ENCODE results near the gene KANSL2. TPM values are rescaled to one million over a fixed set of nuclear protein-coding genes. Genes with fewer than 3 reads are reported as not detected.
"Not testable (repeated sequence)": the region's sequence is repeated elsewhere in the genome, so short reads cannot be mapped to it uniquely, and the experiment has no call there.

The KANSL2 gene
- total RNA-seq, 2 donors from 2014 or later: 53.1 to 53.2 TPM

DNA sequence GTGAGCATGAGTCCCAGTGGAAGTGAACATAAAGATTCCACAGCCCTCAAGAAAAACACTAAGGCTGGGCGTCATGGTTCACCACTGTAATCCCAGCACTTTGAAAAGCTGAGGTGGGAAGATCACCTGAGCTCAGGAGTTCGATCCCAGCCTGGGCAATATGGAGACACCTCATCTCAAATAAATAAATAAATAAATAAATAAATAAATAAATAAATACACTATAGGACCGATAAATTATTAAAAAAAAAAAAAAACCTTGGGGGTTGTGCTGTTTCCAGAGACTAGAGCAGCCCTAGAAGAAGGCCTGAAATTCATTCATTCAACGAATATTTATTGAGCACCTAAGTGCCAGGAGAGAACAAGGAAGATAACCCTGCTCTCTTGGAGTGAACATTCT, 1.5 kb upstream of the KANSL2 start:
- Histone ChIP-seq H3K27me3 (replicated peaks; ENCODE audit: insufficient read depth) (no peaks in the 10 kb centered on the region), H3K9me3 (no peaks in the 10 kb centered on the region), H3K4me1 (replicated peaks) (no peaks in the 10 kb centered on the region), H3K27ac (no peak overlapping the region), H3K36me3 (no peaks in the 10 kb centered on the region), H3K4me3 (no peak overlapping the region)
- intact Hi-C loops (cut with DNase I): no loop called here
- WGBS: 87% methylated on average over 4 of the region's 4 CpGs
- TF ChIP-seq POLR2A (IDR thresholded peaks at IDR 0.05) (no peak), CTCF (IDR thresholded peaks at IDR 0.05) (no peak), POLR2AphosphoS5 (IDR thresholded peaks at IDR 0.05) (no peak)
- no peak for DNase-seq (ENCODE audit: low spot score)

GRCh38 chr12:48682927-48683326, 889 bp upstream of the KANSL2 start:
- Histone ChIP-seq H3K36me3 (no peaks in the 10 kb centered on the region), H3K27ac (no peak overlapping the region), H3K27me3 (replicated peaks; ENCODE audit: insufficient read depth) (no peaks in the 10 kb centered on the region), H3K4me3 (peak overlapping the region; percentile 90 to 93), H3K9me3 (no peaks in the 10 kb centered on the region), H3K4me1 (replicated peaks) (no peaks in the 10 kb centered on the region)
- DNase-seq (ENCODE audit: low spot score): no peak
- intact Hi-C loops (cut with DNase I): loop anchor here (1.0 kb wide), 1 partner anchor 33 kb away; the partner anchor contains the start of gene CCNT1
- no peak for TF ChIP-seq POLR2A (IDR thresholded peaks at IDR 0.05)
- no peak for TF ChIP-seq CTCF (IDR thresholded peaks at IDR 0.05)
- no peak for TF ChIP-seq POLR2AphosphoS5 (IDR thresholded peaks at IDR 0.05)
- WGBS: 83% methylated on average over 2 of the region's 2 CpGs

- WGBS: 22% methylated on average over 19 of the region's 19 CpGs
- intact Hi-C loops (cut with DNase I): loop anchor here (1.0 kb wide), 1 partner anchor 34 kb away; the partner anchor contains the start of gene CCNT1
- not testable (repeated sequence) for H3K4me1 ChIP-seq (replicated peaks); H3K27me3 ChIP-seq (replicated peaks; ENCODE audit: insufficient read depth); H3K36me3 ChIP-seq; H3K9me3 ChIP-seq; DNase-seq (ENCODE audit: low spot score)
- H3K4me3 ChIP-seq: peak overlapping the region; percentile 90 to 93
- peak overlapping the region; percentile 62 to 89 for H3K27ac ChIP-seq
These were observed 481 bp upstream of the KANSL2 start for GRCh38 chr12:48682533-48682905.

DNA sequence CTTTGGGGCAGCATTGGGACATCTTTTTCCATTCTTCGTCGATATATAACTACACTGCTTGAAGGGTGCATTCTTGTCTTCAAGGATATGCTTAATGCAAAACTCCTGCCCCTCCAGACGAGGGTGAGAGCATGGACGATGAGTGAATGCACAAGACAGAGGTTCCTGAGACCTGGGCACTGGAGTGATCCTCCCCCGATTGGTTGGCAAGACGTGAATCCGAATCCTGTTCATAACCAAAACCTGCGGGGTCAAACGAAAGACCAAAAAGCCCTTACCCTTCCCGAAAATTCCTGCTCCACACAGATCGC, 684 bp downstream of the KANSL2 start:
- no peaks in the 10 kb centered on the region for H3K9me3 ChIP-seq
- peak overlapping the region; percentile 90 to 93 for H3K4me3 ChIP-seq
- H3K36me3 ChIP-seq: no peaks in the 10 kb centered on the region
- H3K27me3 ChIP-seq (replicated peaks; ENCODE audit: insufficient read depth): no peaks in the 10 kb centered on the region
- intact Hi-C loops (cut with DNase I): no loop called here
- no peak for DNase-seq (ENCODE audit: low spot score)
- no peak for TF ChIP-seq POLR2A (IDR thresholded peaks at IDR 0.05)
- TF ChIP-seq POLR2AphosphoS5 (IDR thresholded peaks at IDR 0.05): no peak
- under 1% methylated on average over 11 of the region's 11 CpGs for WGBS
- no peaks in the 10 kb centered on the region for H3K4me1 ChIP-seq (replicated peaks)
- peak overlapping the region; percentile 89 for H3K27ac ChIP-seq

DNA sequence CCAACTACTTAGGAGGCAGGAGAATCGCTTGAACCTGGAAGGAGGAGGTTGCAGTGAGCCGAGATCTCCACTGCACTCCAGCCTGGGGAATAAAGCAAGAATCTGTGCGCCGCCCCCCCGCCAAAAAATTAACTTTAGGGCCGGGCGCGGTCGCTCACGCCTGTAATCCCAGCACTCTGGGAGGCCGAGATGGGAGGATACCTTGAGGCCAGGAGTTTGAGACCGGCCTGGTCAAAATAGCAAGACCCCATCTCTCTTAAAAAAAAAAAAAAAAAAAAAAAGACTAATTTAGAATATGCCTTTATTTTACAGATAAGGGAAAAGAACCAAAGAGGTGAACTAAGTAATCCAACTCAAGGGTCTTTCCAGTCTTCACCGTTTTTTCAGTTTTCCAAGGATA, 1.2 kb downstream of the KANSL2 start:
- no peak overlapping the region for H3K27ac ChIP-seq
- DNase-seq (ENCODE audit: low spot score): no peak
- H3K36me3 ChIP-seq: no peaks in the 10 kb centered on the region
- intact Hi-C loops (cut with DNase I): no loop called here
- H3K4me3 ChIP-seq: peak overlapping the region; percentile 90 to 93
- WGBS: 75% methylated on average over 13 of the region's 13 CpGs
- H3K9me3 ChIP-seq: no peaks in the 10 kb centered on the region
- H3K4me1 ChIP-seq (replicated peaks): no peaks in the 10 kb centered on the region
- no peaks in the 10 kb centered on the region for H3K27me3 ChIP-seq (replicated peaks; ENCODE audit: insufficient read depth)
- TF ChIP-seq POLR2AphosphoS5 (IDR thresholded peaks at IDR 0.05) (no peak), POLR2A (IDR thresholded peaks at IDR 0.05) (no peak), CTCF (IDR thresholded peaks at IDR 0.05) (no peak)

- intact Hi-C loops (cut with DNase I): no loop called here
- H3K36me3 ChIP-seq: no peaks in the 10 kb centered on the region
- no peaks in the 10 kb centered on the region for H3K4me1 ChIP-seq (replicated peaks)
- WGBS: 41% methylated on average over 3 of the region's 3 CpGs
- no peak for TF ChIP-seq POLR2AphosphoS5 (IDR thresholded peaks at IDR 0.05)
- no peaks in the 10 kb centered on the region for H3K27me3 ChIP-seq (replicated peaks; ENCODE audit: insufficient read depth)
- no peak overlapping the region for H3K4me3 ChIP-seq
- H3K27ac ChIP-seq: no peak overlapping the region
- DNase-seq (ENCODE audit: low spot score): no peak
- no peaks in the 10 kb centered on the region for H3K9me3 ChIP-seq
These were observed 3.4 kb downstream of the KANSL2 start for GRCh38 chr12:48678551-48679185.

Data from prostate gland (tissue), 2 donors.